HCT116 (cell line): ENCODE measurements around the gene PRKAG2. TPM values are rescaled to one million over a fixed set of nuclear protein-coding genes. Genes with fewer than 3 reads are reported as not detected.

Experiments used
- ATAC-seq: fragments of 200-7000 bp; cut with Tn5 transposase; 2 replicates; pipeline ENCODE4 v1.9.1; 2020; ENCODE audit warnings: mild to moderate bottlenecking, moderate library complexity
- BruUV-seq: library from RNA; stranded (reverse); fragments of 400-500 nt; replicated peaks from 2 replicates; lab custom pipeline; 2021; lab: Mats Ljungman, UMichigan
- CTCF ChIA-PET: fragments of 300-600 bp; sonication (Branson Sonifier 250); formaldehyde crosslinking; loops from one replicate; lab custom pipeline; 2021; ENCODE audit warnings: antibody characterized with exemption; lab: Charles Lee
- POLR2A ChIA-PET: fragments of 300-600, 350-600 bp; sonication (Branson Sonifier 250); formaldehyde crosslinking; loops from one replicate; lab custom pipeline; 2021; ENCODE audit warnings: antibody characterized with exemption; lab: Charles Lee
- RAD21 ChIA-PET, 2 experiments: fragments of 300-600 bp; sonication (Branson Sonifier 250); formaldehyde crosslinking; loops; one replicate each; lab custom pipeline; 2023; ENCODE audit warnings: low total read pairs in 2 of 2; ENCODE audit not compliant: uncharacterized antibody in 2 of 2, unreplicated experiment in 2 of 2, low non-redundant PET in 1 of 2; lab: Charles Lee
- DNase-seq: peaks from one replicate; pipeline ENCODE4 v3.0.0-alpha.2; 2010; ENCODE audit warnings: low read depth, low spot score
- H2AFZ ChIP-seq: fragments of 200-600 bp; shearing (Covaris generic), sonication (generic); 2 replicates; pipeline ENCODE4 v1.6.1; 2017; ENCODE audit warnings: low read depth, mixed run types, mixed read lengths, antibody characterized with exemption, low read length; ENCODE audit not compliant: poor library complexity, severe bottlenecking
- H3K27ac ChIP-seq: 2 replicates; pipeline ENCODE4 v1.5.1; 2012; ENCODE audit warnings: low read depth, low read length
- H3K27me3 ChIP-seq: fragments of 200-600 bp; sonication (generic); 2 replicates; pipeline ENCODE4 v1.6.1; 2016; ENCODE audit warnings: mixed run types, low read length, mixed read lengths; ENCODE audit not compliant: insufficient read depth
- H3K36me3 ChIP-seq, 2 experiments: fragments of 200-500 bp in 1 of 2; fragments of 200-600 bp in 1 of 2; sonication (Bioruptor generic) in 1 of 2; sonication (generic) in 1 of 2; 2 replicates each; pipeline versions ENCODE4 v1.5.1 to v1.6.1; 2014 to 2016; ENCODE audit warnings: low read length in 2 of 2, inconsistent platforms in 1 of 2, mixed read lengths in 1 of 2, mixed run types in 1 of 2; ENCODE audit not compliant: insufficient read depth in 2 of 2, control insufficient read depth in 1 of 2
- H3K4me1 ChIP-seq, 2 experiments: fragments of 200-600 bp in 1 of 2; sonication (generic) in 1 of 2; 2 replicates each; pipeline versions ENCODE4 v1.5.1 to v1.6.1; 2012 to 2017; ENCODE audit warnings: low read length in 2 of 2, inconsistent platforms in 1 of 2, mild to moderate bottlenecking in 1 of 2, mixed read lengths in 1 of 2, mixed run types in 1 of 2, moderate library complexity in 1 of 2; ENCODE audit not compliant: insufficient read depth in 2 of 2, control insufficient read depth in 1 of 2
- H3K4me2 ChIP-seq: fragments of 200-600 bp; sonication (generic); 2 replicates; pipeline ENCODE4 v1.6.1; 2017; ENCODE audit warnings: mixed run types, low read length, mixed read lengths
- H3K4me3 ChIP-seq, 2 experiments: fragments of 200-600 bp in 1 of 2; sonication (generic) in 1 of 2; replicated peaks in 1 of 2; 2 replicates each; pipeline ENCODE4 v1.5.1; 2011 to 2016; ENCODE audit warnings: low read length in 2 of 2, control low read depth in 1 of 2, low read depth in 1 of 2, mild to moderate bottlenecking in 1 of 2, mixed read lengths in 1 of 2, mixed run types in 1 of 2
- H3K79me2 ChIP-seq: fragments of 200-600 bp; sonication (generic); 2 replicates; pipeline ENCODE4 v1.6.1; 2017; ENCODE audit warnings: mild to moderate bottlenecking, mixed run types, low read length, moderate library complexity, mixed read lengths; ENCODE audit not compliant: insufficient read depth
- H3K9ac ChIP-seq: fragments of 200-600 bp; sonication (generic); 2 replicates; pipeline ENCODE4 v1.6.1; 2016; ENCODE audit warnings: low read length, mixed read lengths
- H3K9me2 ChIP-seq: fragments of 200-600 bp; sonication (generic), shearing (Covaris generic); 2 replicates; pipeline ENCODE4 v1.6.1; 2017; ENCODE audit warnings: mixed run types, mild to moderate bottlenecking, moderate library complexity; ENCODE audit not compliant: insufficient read depth
- H3K9me3 ChIP-seq, 2 experiments: fragments of 200-500 bp in 1 of 2; fragments of 200-600 bp in 1 of 2; sonication (Bioruptor generic) in 1 of 2; sonication (generic) in 1 of 2; 2 replicates each; pipeline ENCODE4 v1.6.1; 2014 to 2017; ENCODE audit warnings: low read length in 2 of 2, mixed read lengths in 2 of 2, inconsistent platforms in 1 of 2, low read depth in 1 of 2, mild to moderate bottlenecking in 1 of 2, mixed run types in 1 of 2, moderate library complexity in 1 of 2; ENCODE audit not compliant: control insufficient read depth in 1 of 2, insufficient read depth in 1 of 2
- H4K20me1 ChIP-seq: fragments of 200-600 bp; sonication (generic), shearing (Covaris generic); 2 replicates; pipeline ENCODE4 v1.6.1; 2017; ENCODE audit warnings: mixed run types, mild to moderate bottlenecking, moderate library complexity; ENCODE audit not compliant: insufficient read depth
- CTCF ChIP-seq, 3 experiments: fragments of 200-600 bp in 1 of 3; sonication (generic) in 1 of 3; IDR thresholded peaks in 2 of 3; conservative IDR thresholded peaks in 1 of 3; 2 replicates each; pipeline ENCODE4 v1.5.1; 2012 to 2017; ENCODE audit warnings: low read depth in 2 of 3, low read length in 2 of 3, antibody characterized with exemption in 1 of 3, borderline replicate concordance in 1 of 3, control low read depth in 1 of 3, mild to moderate bottlenecking in 1 of 3, mixed read lengths in 1 of 3, mixed run types in 1 of 3, moderate library complexity in 1 of 3; ENCODE audit not compliant: insufficient read depth in 1 of 3
- EGR1 ChIP-seq: IDR thresholded peaks from 2 replicates; pipeline ENCODE4 v1.6.1; 2012; ENCODE audit warnings: low read depth
- ELF1 ChIP-seq: IDR thresholded peaks from 2 replicates; pipeline ENCODE4 v1.6.1; 2012; ENCODE audit warnings: low read depth, borderline replicate concordance
- EZH2 ChIP-seq: fragments of 200-600 bp; sonication (generic); IDR thresholded peaks from 2 replicates; pipeline ENCODE4 v1.6.1; 2017; ENCODE audit warnings: antibody characterized with exemption, mixed run types
- FOSL1 ChIP-seq: IDR thresholded peaks from 2 replicates; pipeline ENCODE4 v1.6.1; 2012; ENCODE audit warnings: low read depth
- JUND ChIP-seq: IDR thresholded peaks from 2 replicates; pipeline ENCODE4 v1.6.1; 2012
- POLR2A ChIP-seq: IDR thresholded peaks from 2 replicates; pipeline ENCODE4 v1.7.0; 2011; ENCODE audit warnings: borderline replicate concordance; ENCODE audit not compliant: insufficient read depth, insufficient read length; ENCODE audit errors: extremely low read depth
- POLR2AphosphoS5 ChIP-seq: IDR thresholded peaks from 2 replicates; pipeline ENCODE4 v1.6.1; 2011; ENCODE audit warnings: mild to moderate bottlenecking, low read depth, low read length, moderate library complexity
- RAD21 ChIP-seq: IDR thresholded peaks from 2 replicates; pipeline ENCODE4 v1.6.1; 2012; ENCODE audit warnings: low read depth, mild to moderate bottlenecking
- SIN3A ChIP-seq: IDR thresholded peaks from 2 replicates; pipeline ENCODE4 v1.6.1; 2012; ENCODE audit warnings: low read depth
- SRF ChIP-seq: IDR thresholded peaks from 2 replicates; pipeline ENCODE4 v1.6.1; 2012; ENCODE audit warnings: low read depth
- ZBTB33 ChIP-seq: IDR thresholded peaks from 2 replicates; pipeline ENCODE4 v1.6.1; 2011; ENCODE audit warnings: mild to moderate bottlenecking, low read length, moderate library complexity; ENCODE audit not compliant: insufficient replicate concordance; ENCODE audit errors: extremely low read depth
- ZNF274 ChIP-seq: fragments of 200-500 bp; sonication (Bioruptor generic); IDR thresholded peaks from 2 replicates; pipeline ENCODE4 v1.6.1; 2014; ENCODE audit warnings: mild to moderate bottlenecking, low read depth, low read length, inconsistent platforms
- intact Hi-C: fragments of 100-400 bp; cut with micrococcal nuclease; formaldehyde crosslinking; loops from 2 replicates; pipeline ENCODE4 v1.10.0; 2022
- total RNA-seq: library from RNA; stranded (reverse); gene quantifications from one replicate; pipeline ENCODE4 v1.2.1, GENCODE V29; 2021; ENCODE audit not compliant: unreplicated experiment
- TF ChIP-seq, protein P1 (sequence below): IDR thresholded peaks from 2 replicates; pipeline ENCODE4 v1.6.1; 2012

Gene PRKAG2
- total RNA-seq, 1 experiment from 2014 or later: 23.6 TPM

- RAD21 ChIA-PET: no interaction called here
Observed at GRCh38 chr7:151712810-151713125, 164.1 kb downstream of the PRKAG2 start.

More at GRCh38 chr7:151712810-151713125, 164.1 kb downstream of the PRKAG2 start:
- no peak for DNase-seq
- H3K27me3 ChIP-seq: no peaks in the 10 kb centered on the region
- CTCF ChIA-PET: no interaction called here
- H3K4me3 ChIP-seq: no peak overlapping the region
- peaks cover 2 to 14% of the 10 kb centered on the region in 2 experiments; a peak in 1 of 4 replicates for H3K4me1 ChIP-seq
- no TSS peak for BruUV-seq
- H4K20me1 ChIP-seq: no peaks in the 10 kb centered on the region
- POLR2A ChIA-PET: no interaction called here
- no peak for TF ChIP-seq SIN3A
- no peak for TF ChIP-seq EZH2
- no peak for TF ChIP-seq SRF
- TF ChIP-seq ZBTB33: no peak
- no peak for TF ChIP-seq POLR2A
- TF ChIP-seq, protein P1, sequence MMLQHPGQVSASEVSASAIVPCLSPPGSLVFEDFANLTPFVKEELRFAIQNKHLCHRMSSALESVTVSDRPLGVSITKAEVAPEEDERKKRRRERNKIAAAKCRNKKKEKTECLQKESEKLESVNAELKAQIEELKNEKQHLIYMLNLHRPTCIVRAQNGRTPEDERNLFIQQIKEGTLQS: no peak
- TF ChIP-seq ELF1: no peak
- no peak for TF ChIP-seq CTCF (IDR thresholded peaks at IDR 0.05 in 2 of 3, conservative IDR thresholded peaks at IDR 0.05 in 1 of 3; ENCODE audit: borderline replicate concordance in 1 of 3, insufficient read depth in 1 of 3, low read depth in 2 of 3, low read length in 2 of 3)
- TF ChIP-seq JUND: no peak
- TF ChIP-seq POLR2AphosphoS5: no peak
- TF ChIP-seq EGR1: no peak
- no peak for TF ChIP-seq ZNF274
- TF ChIP-seq RAD21: no peak
- no peak for TF ChIP-seq FOSL1
- TF ChIP-seq, all 23 proteins: peak for 0
- no peak overlapping the region for H2AFZ ChIP-seq
- no peaks in the 10 kb centered on the region for H3K9me3 ChIP-seq
- no peak overlapping the region for H3K4me2 ChIP-seq
- H3K9ac ChIP-seq: no peak overlapping the region
- no peak for ATAC-seq
- H3K9me2 ChIP-seq: no peaks in the 10 kb centered on the region
- no peaks in the 10 kb centered on the region for H3K79me2 ChIP-seq
- H3K36me3 ChIP-seq: no peaks in the 10 kb centered on the region
- intact Hi-C loops: no loop called here
- H3K27ac ChIP-seq: no peak overlapping the region
